Right forelimb (tissue), 1 donor: ENCODE measurements around the gene CAPN11.
"Not testable (repeated sequence)": the region's sequence is repeated elsewhere in the genome, so short reads cannot be mapped to it uniquely, and the experiment has no call there.

Experiments used
- DNase-seq: peaks from one replicate; pipeline ENCODE4 v3.0.0-alpha.2; 2018

Gene CAPN11

GRCh38 chr6:44157152-44157521 is 1.5 kb upstream of the CAPN11 start:
- DNase-seq, result no peak

DNA sequence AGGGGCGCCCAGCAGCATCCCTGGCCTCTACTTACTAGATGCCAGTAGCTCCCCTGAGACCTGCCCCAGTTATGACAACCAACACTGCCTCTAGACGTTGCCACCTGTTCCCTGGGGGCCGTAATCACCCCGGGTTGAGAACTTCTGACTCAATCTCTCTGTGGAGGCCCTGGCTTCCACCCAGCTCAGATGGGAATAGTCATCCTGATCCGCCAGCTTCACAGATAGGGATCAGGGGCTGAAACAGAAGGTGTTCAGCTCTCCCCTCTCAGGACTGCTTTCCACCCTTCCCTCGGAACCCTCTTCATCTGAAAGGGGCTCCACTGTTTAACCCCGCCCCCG is 3.3 kb downstream of the CAPN11 start:
- DNase-seq, result no peak

GRCh38 chr6:44162876-44163625 is 4.4 kb downstream of the CAPN11 start:
- DNase-seq, result no peak

DNA sequence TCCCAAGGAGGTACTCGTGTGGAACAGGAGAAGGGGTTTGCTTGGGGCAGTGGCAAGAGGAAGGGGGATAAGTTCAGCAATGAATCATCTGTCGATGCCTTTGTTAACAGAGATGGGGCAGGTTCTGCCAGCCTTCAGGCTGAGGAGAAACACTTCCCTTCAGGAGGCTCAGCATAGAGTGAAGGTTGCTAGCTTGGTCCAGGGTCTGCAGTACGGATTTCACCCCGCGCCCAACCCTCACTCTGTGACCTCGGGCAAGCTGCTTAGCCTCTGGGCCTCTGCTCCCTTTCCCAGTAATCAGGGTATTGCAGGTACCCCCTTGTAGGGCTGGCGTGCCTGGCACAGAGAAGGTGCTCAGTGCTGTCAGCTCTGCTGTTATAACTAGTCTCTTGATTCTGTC is 7.5 kb downstream of the CAPN11 start:
- DNase-seq, result no peak

DNA sequence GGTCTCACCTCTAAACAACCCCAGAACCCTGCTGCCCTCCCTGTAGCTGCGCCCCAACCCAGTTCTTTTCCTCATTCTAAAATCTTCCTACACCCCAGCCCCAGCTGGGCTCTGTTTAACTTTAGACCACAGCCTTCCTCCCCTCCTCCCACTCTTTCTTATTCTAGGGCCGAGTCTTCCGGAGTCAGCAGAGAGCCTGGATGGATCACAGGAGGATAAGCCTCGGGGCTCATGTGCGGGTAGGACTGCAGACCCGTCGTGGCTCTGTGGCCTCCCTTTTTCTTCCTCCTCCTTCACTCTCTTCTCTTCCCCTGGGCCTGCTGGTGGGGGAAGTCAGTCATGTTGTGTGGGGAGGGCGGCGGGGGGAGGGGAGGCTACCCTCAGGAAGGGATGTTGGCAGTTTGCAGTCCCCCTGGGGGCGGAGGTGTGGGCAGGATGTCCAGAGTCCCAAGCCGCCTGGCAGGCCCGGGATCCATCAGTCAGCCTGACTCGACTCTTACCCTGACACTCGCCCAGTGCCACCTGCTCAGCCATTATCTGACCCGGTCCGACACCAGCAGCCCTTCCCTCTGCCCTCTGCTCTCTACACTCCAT is 8.1 kb downstream of the CAPN11 start:
- DNase-seq, result no peak

- DNase-seq, result no peak
Observed at GRCh38 chr6:44167567-44167966, 8.9 kb downstream of the CAPN11 start.

DNA sequence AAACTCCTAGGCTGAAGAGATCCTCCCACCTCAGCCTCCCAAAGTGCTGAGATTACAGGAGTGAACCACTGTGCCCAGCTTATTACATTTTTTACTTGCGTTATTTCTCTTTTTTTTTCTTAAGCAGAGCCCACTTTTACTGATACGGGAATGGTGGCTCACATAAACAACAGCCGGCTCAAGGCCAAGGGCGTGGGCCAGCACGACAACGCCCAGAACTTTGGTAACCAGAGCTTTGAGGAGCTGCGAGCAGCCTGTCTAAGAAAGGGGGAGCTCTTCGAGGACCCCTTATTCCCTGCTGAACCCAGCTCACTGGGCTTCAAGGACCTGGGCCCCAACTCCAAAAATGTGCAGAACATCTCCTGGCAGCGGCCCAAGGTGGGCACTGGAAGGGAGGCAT is 10.5 kb downstream of the CAPN11 start:
- no peak for DNase-seq

DNA sequence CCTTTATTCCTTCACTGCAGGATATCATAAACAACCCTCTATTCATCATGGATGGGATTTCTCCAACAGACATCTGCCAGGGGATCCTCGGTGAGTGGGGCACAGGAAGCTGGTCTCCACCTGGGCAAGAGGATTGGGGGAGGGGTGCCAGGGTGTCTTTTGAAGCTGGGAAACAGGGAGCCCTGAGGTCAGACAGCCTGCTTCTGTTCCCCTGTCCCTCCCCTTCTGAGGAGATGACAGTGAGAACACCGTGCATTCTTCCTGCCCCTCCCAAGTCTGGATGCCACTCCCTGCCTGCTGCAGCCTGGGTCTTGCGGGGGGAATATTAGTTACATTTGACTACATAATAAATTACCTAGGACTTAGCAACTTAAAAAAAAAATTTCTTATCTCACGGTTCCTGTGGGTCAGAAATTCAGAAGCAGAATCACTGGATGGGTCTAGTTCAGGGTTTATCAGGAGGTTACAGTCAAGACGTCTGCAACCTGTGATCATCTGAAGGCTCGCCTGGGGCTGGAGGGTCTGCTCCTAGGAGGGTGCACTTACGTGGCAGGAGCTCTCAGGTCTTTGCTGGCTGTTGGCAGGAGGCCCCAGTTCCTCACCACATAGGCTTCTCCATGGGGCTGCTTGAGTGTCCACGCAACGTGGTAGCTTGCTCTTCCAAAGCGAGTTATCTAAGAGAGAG is 11.4 kb downstream of the CAPN11 start:
- DNase-seq, result no peak

GRCh38 chr6:44171899-44172546 is 13.4 kb downstream of the CAPN11 start:
- DNase-seq, result no peak

GRCh38 chr6:44172731-44173500 is 14.3 kb downstream of the CAPN11 start:
- peak; percentile 87 for DNase-seq

GRCh38 chr6:44176130-44176761 is 17.6 kb downstream of the CAPN11 start:
- no peak for DNase-seq

- DNase-seq, result no peak
Observed at GRCh38 chr6:44176762-44177509, 18.3 kb downstream of the CAPN11 start.

GRCh38 chr6:44177691-44178423 is 19.2 kb downstream of the CAPN11 start:
- DNase-seq, result no peak

DNA sequence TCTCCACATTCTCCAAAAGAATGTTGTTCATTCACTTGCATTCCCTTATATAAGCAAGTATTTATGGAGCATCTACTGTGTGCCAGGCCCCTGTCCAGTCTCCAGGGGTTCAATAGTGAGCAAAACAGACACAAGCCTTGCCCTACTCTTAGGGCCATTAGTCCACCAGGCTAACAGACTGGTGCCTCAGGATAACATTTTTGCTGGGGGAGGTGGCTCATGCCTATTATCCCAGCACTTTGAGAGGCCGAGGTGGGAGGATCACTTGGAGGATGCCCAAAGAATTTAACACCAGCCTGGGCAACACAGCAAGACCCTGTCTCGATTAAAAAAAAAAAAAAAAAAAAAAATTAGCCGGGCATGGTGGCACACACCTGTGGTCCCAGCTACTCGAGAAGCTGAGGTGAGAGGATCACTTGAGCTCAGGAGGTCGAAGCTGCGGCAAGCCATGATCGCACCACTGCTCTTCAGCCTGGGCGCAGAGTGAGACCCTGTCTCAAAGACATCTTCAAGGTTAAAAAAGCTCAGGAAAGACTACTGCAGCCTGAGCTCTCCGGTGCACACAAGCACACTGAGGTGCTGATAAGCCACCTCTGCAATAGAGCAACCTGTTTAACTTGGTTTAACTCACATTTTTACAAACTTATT is 19.9 kb downstream of the CAPN11 start:
- no peak for DNase-seq

DNA sequence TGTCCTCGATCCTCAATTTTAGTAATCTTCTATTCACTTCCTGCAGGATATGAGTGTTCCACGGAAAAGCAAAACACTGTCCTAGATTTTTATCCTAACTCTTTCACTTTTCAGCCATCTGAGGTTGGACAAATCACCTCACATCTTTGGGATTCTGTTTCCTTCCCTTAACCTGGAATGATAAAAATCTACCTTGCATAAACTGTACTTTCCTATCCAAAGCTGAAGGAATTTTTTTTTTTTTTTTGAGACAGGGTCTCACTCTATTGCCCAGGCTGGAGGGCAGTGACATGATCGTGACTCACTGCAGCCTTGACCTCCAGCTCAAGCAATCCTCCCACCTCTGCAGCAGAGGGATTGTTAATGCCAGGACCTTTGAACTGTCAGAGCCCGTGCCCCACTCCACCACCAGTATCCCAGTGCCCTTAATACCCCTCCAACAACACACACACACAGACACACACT is 20.5 kb downstream of the CAPN11 start:
- no peak for DNase-seq

GRCh38 chr6:44179648-44180047 is 21.0 kb downstream of the CAPN11 start:
- no peak for DNase-seq

DNA sequence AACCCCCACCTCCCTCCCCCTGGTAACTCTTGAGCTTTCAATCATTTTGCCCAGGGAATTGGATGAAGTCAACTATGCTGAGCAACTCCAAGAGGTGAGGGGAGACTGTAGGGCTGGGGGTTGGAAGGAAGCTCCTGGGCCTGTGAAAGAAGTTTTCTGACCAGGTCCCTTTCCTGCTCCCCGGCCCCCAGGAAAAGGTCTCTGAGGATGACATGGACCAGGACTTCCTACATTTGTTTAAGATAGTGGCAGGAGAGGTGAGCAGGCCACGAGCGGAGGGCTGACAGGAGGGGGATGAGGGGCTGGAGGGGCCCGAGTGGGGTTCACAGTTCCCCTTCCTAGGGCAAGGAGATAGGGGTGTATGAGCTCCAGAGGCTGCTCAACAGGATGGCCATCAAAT is 21.8 kb downstream of the CAPN11 start:
- no peak for DNase-seq

DNA sequence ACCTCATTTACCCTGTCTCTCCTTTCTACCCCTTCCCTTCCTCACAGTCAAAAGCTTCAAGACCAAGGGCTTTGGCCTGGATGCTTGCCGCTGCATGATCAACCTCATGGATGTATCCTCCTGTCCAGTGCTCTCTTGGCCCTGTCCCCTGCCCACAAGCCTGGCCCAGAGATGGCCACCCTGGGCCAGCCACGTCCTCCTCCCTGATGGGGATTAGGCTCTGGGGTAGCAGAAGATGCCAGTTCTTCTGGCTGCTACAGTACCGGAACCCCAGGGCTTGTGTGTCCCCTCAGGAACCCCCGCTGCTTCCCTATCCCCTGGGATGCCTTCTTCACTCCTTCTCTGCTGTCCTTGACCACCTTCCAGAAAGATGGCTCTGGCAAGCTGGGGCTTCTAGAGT is 22.3 kb downstream of the CAPN11 start:
- DNase-seq, result no peak

DNA sequence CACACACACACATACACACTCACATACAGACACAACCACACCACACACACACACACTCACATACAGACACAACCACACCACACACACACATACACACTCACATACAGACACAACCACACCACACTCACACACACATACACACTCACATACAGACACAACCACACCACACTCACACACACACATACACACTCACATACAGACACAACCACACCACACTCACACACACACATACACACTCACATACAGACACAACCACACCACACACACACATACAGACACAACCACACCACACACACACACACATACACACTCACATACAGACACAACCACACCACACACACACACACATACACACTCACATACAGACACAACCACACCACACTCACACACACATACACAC is 23.2 kb downstream of the CAPN11 start:
- not testable (repeated sequence) for DNase-seq

GRCh38 chr6:44182911-44183390 is 24.3 kb downstream of the CAPN11 start:
- no peak for DNase-seq
